ENCODE measurements around the gene AHNAK2. TPM values are rescaled to one million over a fixed set of nuclear protein-coding genes. Genes with fewer than 3 reads are reported as not detected.

The AHNAK2 gene
- total RNA-seq, 1 donor from 2014 or later: 2.0 TPM

- Mint-ChIP-seq H3K27me3 (peaks cover 14% of the 10 kb centered on the region), H3K36me3 (no peaks in the 10 kb centered on the region), H3K4me1 (ENCODE audit: unreplicated experiment) (no peaks in the 10 kb centered on the region), H3K27ac (no peak overlapping the region), H3K9me3 (no peaks in the 10 kb centered on the region), H3K4me3 (no peak overlapping the region)
- TF ChIP-seq CTCF (conservative IDR thresholded peaks at IDR 0.05): peak; percentile 35
- DNase-seq (ENCODE audit: extremely low spot score, unreplicated experiment): no peak
Measured at GRCh38 chr14:104926619-104927431, 51.3 kb downstream of the AHNAK2 start.

- H3K36me3 Mint-ChIP-seq: no peaks in the 10 kb centered on the region
- H3K4me3 Mint-ChIP-seq: no peak overlapping the region
- no peak for DNase-seq (ENCODE audit: extremely low spot score, unreplicated experiment)
- peaks cover 13% of the 10 kb centered on the region for H3K27me3 Mint-ChIP-seq
- H3K27ac Mint-ChIP-seq: no peak overlapping the region
- no peaks in the 10 kb centered on the region for H3K4me1 Mint-ChIP-seq (ENCODE audit: unreplicated experiment)
- TF ChIP-seq CTCF (conservative IDR thresholded peaks at IDR 0.05): no peak
- no peaks in the 10 kb centered on the region for H3K9me3 Mint-ChIP-seq
Measured at GRCh38 chr14:104925855-104926609, 52.1 kb downstream of the AHNAK2 start.

- no peak for TF ChIP-seq CTCF (conservative IDR thresholded peaks at IDR 0.05)
- Mint-ChIP-seq H3K27me3 (peaks cover 6% of the 10 kb centered on the region), H3K4me1 (ENCODE audit: unreplicated experiment) (no peaks in the 10 kb centered on the region), H3K27ac (no peak overlapping the region), H3K36me3 (no peaks in the 10 kb centered on the region), H3K9me3 (no peaks in the 10 kb centered on the region), H3K4me3 (no peak overlapping the region)
- DNase-seq (ENCODE audit: extremely low spot score, unreplicated experiment): no peak
Measured at GRCh38 chr14:104925214-104925854, 52.8 kb downstream of the AHNAK2 start.

- H3K36me3 Mint-ChIP-seq: no peaks in the 10 kb centered on the region
- no peak for TF ChIP-seq CTCF (conservative IDR thresholded peaks at IDR 0.05)
- no peak for DNase-seq (ENCODE audit: extremely low spot score, unreplicated experiment)
- no peaks in the 10 kb centered on the region for H3K9me3 Mint-ChIP-seq
- no peak within 1 kb of the TSS for H3K27ac Mint-ChIP-seq
- no peak within 1 kb of the TSS for H3K4me3 Mint-ChIP-seq
- H3K27me3 Mint-ChIP-seq: no peaks in the 10 kb centered on the region
- peaks cover 3% of the 10 kb centered on the region for H3K4me1 Mint-ChIP-seq (ENCODE audit: unreplicated experiment)
Measured at GRCh38 chr14:104924421-104925213, 53.6 kb downstream of the AHNAK2 start, which contains the start of gene PLD4. PLD4 (plus strand) TSS chr14:104924879; CDS start chr14:104927141, 2,262 bp downstream.
